Right renal pelvis (tissue), 4 donors: Measurements from ENCODE around the gene TRAFD1. TPM values are rescaled to one million over a fixed set of nuclear protein-coding genes. Genes with fewer than 3 reads are reported as not detected.
"Not testable (repeated sequence)": the region's sequence is repeated elsewhere in the genome, so short reads cannot be mapped to it uniquely, and the experiment has no call there.

ENCODE experiments used
- DNase-seq, 4 donors: peaks; one replicate each; pipeline ENCODE4 v3.0.0-alpha.2; 2013; ENCODE audit warnings: low read depth in 4 of 4, low spot score in 3 of 4, missing footprints in 1 of 4
- polyA plus RNA-seq, 4 donors: library from polyadenylated mRNA; unstranded; fragments of 120-200 nt; gene quantifications; one replicate each; pipeline ENCODE4 v1.2.1, GENCODE V29; 2013; ENCODE audit not compliant: insufficient read length in 4 of 4

Gene TRAFD1
- polyA plus RNA-seq, 4 donors: 38.2 to 46.7 (median 41.2) TPM

GRCh38 chr12:112153181-112153892, 28.0 kb downstream of the TRAFD1 start:
- DNase-seq: no peak

- no peak for DNase-seq
Measured at GRCh38 chr12:112153893-112154219, 28.5 kb downstream of the TRAFD1 start.

- not testable (repeated sequence) for DNase-seq
Measured at GRCh38 chr12:112158461-112159145, 33.2 kb downstream of the TRAFD1 start.

- DNase-seq: no peak
Measured at GRCh38 chr12:112159146-112159541, 33.8 kb downstream of the TRAFD1 start.

- no peak for DNase-seq
Measured at GRCh38 chr12:112160611-112161010, 35.3 kb downstream of the TRAFD1 start.

DNA sequence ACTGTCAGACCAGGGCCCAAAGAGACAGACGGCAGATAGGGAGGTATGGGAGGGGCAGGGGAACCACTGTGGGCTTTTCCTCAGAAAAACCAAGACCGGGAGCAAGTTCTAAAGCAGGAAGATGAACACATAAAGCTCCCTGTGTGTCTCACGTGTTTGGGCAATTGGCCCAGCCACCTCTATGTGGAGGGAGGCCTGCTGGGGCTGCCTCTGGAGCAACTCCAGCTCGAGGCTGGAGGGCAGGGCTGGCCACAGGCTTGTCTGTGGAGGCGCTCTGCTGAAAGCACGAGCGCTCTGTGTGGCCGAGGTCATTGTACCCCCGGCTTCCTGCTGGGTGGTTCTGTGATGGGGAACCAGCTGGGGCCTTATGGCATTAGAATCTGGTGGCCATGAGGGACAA, 36.4 kb downstream of the TRAFD1 start:
- DNase-seq: no peak

- no peak for DNase-seq
Measured at GRCh38 chr12:112162241-112162790, 37.0 kb downstream of the TRAFD1 start.

DNA sequence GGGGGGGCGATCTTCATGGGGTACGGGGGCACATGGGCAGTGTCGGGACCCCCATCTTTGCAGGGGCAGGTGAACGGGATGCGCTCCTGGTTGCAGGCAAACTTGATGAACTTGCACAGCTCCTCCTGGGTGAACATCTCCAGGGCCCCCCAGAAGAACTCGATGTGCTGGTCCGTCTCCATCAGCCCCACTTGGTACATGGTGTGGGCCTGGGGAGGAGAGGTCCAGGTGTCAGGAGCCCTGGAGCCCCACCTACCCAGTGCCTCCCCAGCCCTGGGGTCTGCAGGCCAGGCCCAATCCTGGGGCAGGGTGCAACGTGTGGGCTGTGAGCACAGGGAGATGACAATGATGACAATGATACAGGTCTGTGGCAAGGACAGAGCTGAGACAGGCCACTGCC, 37.7 kb downstream of the TRAFD1 start:
- DNase-seq: no peak

DNA sequence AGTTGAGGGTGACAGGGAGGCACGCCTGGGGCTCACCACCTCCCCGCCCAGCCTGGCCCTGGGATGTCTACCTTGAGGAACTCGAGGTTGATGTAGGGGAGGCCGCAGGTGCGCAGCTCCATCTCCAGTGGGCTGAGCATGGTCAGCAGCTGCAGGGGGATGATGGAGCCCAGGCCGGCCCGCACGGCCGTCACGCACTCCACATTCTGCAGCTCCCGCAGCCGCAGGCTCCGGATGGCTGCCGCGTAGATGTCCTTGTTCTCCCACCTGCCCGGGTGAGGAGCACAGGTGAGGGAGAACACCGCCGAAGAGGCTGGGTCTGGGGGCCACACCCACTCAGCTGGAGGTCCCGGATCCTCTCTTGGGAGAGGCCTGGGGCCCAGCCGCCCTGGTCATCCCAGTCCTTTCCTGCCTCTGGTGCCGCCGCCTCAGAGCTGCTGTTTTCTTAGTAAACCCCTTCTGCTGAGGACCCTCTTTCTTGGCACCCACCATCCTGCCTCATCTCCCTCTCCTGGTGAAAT, 38.2 kb downstream of the TRAFD1 start:
- no peak for DNase-seq

DNA sequence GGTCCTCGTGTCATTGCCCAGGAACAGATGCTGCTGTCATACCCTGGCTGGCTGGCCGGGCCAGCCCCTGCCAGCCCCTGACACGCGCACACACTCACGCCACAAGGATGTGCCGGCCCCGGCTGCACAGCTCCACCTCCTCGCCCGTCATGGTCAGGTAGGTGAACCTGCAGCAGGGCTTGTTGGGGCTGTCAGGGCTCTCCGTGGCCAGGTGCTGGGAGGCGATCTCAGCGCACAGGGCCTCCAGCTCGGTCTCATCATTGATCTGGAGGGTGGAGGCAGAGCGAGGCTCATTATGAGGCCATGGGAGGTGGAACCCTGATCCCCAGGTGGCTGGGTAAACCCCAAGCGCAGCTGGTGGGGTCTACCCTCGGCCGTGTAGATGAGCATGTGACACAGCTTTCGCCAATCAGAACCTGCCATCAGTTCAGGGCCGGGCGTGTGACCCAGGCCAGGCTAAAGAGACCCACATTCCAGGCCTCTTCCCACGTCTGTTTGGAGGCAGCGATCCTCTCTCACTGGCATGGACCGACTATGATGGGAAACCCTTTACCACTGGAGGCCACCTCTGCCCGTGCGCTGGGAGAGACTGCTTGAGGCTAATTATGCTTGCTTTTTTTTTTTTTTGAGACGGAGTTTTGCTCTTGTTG, 38.8 kb downstream of the TRAFD1 start:
- no peak for DNase-seq

DNA sequence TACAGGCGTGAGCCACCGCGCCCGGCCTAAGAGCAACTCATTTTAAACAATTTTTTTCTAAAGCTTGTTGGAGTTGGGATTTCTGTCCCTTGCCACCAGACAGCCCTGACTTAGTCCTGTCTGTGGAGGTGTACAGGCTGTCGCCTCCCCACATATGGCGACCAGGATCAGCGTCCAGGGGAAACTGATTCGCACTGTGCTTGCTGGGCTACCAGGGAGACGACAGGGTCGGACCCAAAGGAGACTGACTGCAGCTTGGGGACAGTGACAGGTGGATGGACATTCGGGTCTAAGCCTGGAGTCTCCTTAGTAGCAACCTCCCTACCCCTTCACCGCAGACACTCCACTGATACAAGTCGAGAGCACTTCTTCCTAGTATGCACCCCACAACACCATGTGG, 40.3 kb downstream of the TRAFD1 start:
- no peak for DNase-seq

DNA sequence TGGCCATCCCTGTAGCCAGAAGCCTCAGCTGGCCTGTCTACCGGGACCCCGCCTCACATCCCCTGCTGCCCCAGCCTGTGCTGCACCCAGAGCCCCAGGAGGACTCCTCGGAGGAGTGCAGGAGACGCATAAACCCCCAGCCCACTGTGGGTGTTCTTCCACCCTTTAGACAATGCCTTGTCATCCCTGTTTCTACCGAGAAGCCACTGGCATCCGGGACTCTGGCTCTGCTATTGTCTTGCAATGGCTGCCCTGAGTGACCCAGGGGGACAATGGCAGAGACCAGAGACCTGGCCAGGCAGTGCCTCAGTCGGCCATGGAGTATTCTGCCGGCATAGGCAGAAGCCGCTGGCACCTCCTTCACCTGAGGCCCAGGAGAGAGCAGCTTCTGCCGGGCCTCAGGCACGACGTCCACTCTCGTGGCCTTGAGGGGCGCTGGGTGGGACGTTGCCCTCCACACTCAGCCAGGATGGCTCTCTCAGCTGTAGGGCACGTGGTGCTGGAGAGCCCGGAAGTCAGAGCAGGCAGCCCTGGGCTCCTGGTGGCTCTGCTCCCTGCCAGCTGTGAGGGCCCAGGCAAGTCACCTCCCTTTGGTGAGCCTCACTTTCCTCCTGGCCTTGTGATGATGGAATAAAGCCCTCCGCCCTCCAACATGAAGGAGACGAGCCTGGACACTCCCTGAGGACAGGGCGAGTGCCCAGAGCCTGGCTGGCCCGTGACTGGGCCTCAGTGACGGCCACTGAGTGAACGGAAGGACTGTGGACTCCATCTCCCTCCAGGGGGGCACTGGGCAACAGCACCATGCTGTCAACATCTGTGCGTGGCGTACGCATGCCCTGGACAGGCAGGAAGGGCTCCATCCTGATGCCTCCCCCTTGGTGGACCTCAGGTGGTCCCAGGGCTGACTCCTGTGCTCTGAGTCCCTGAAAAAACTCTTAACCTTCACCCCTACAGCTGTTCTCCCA, 41.0 kb downstream of the TRAFD1 start:
- no peak for DNase-seq

DNA sequence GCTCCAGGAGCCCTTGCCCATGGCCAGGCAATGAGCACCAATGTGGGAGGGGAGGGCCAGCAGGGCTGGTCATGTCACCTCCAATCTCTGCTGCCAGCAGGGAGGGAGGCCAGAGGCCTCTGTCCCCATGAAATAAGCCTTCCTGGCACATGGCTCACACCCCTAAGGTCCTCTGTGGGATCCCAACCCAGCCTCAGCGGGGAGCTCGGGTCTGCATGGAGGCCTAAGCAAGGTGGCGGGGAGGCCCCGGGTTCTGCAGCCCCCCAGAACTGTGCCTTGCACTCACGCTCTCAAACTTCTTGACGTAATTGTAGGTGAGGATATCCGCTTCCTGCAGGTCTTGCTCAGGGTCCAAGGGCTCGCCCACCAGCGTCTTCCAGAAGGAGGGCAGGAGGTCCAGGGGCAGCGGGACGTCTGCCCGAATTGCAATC, 41.7 kb downstream of the TRAFD1 start:
- no peak for DNase-seq

- no peak for DNase-seq
Measured at GRCh38 chr12:112167718-112168525, 42.6 kb downstream of the TRAFD1 start.

DNA sequence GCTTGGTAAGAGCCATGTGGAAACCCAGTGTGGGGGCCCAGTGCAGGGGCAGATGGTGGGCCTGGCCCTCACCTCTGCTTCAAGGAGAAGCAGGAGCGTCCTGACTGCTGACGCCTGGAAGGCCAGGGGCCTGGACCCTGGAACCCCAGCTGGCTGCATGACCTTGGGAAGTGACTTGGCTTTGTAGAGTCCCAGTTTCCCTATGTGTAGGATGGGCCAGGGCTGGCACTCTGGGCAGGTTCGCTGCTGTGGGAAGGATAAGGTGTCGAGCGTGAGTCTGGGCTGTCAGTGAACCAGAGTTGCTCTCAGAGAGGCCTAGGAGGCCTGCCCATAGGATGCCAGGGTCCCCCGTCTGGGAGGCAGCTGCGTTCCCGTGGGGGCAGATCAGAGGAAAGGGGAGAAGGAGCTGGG, 43.2 kb downstream of the TRAFD1 start:
- no peak for DNase-seq

DNA sequence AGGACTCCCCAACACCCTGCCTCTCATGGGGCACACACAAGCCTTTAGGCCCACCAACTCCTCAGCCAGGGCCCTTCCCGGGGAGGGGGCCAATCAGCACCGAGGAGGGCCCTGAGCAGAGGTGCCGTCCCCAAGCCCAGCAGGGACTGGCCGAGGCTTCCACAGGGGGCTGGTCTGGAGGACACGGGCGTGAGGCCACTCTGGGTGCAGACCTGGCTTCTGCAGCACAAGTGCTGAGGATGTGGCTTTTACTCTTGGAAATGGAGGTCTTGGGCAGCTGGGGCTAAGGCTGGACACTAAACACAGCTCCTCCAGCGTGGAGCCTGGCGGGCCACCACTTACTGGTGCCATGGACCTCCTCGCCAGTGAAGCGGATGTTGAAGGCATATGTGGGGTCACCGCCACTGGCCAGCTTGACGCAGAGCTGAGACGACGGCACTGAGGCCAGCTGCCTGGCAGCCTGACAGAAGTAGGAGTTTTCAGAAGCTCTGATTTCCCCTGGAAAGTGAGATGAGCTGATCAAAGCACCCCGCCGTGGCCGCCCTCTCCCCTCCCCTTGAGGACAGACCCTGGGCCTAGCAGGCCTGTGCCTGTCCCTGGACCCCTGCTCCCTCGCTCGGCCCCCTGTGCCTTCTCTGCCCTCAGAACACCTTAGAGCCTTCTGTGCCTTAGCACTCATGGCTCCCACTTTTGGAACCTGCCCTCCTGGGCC, 44.0 kb downstream of the TRAFD1 start:
- DNase-seq: no peak

DNA sequence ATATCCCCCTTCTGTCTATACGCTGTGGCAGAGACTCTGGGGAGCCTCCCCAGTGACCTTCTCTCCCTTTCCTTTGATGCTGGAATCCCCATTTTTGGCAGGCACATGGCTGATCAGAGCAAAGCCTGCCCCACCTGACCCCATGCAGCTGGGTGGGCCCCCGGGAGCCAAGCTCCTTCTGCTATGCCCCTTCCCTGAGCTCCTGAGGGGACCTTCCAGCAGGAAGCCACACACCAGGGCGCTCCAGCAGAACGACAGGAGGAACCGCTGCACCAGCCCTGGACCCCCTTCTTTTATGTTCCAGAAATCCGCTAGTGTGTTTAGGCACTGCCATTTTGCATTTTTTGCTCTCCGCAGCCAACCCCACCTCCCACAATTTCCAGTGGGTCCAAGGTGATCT, 44.6 kb downstream of the TRAFD1 start:
- no peak for DNase-seq

- no peak for DNase-seq
Measured at GRCh38 chr12:112170376-112170775, 45.0 kb downstream of the TRAFD1 start.
